ENCODE measurements around the gene RBFA. TPM values are rescaled to one million over a fixed set of nuclear protein-coding genes. Genes with fewer than 3 reads are reported as not detected.
"Not testable (repeated sequence)": the region's sequence is repeated elsewhere in the genome, so short reads cannot be mapped to it uniquely, and the experiment has no call there.

RBFA gene
- total RNA-seq, 1 donor from 2014 or later, result 26.2 TPM

DNA sequence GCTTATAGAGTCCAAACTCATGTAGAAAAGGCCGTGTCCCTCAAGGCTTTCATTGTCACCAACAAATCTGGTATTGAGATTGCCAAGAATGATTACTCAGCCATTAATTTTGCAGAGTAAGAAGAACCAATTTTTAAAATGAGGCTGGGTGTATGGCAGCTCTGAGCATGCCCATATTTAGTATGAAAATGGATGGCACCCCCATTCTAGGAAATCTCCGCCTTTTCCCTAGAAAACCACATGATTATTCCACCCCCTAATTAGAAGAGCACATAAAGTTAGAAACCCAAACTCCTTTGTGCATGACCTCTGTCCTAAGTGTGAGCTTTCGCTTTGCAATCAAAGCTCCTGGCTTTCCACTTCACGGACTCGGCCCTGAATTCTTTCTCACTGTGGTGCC lies 31.8 kb upstream of the RBFA start:
- no peak overlapping the region for H3K27ac Mint-ChIP-seq (ENCODE audit: unreplicated experiment)
- H3K36me3 Mint-ChIP-seq (ENCODE audit: unreplicated experiment), result no peaks in the 10 kb centered on the region
- H3K4me3 Mint-ChIP-seq (ENCODE audit: unreplicated experiment), result no peak overlapping the region
- peaks cover 7% of the 10 kb centered on the region for H3K9me3 Mint-ChIP-seq (ENCODE audit: unreplicated experiment)
- TF ChIP-seq, protein P1, sequence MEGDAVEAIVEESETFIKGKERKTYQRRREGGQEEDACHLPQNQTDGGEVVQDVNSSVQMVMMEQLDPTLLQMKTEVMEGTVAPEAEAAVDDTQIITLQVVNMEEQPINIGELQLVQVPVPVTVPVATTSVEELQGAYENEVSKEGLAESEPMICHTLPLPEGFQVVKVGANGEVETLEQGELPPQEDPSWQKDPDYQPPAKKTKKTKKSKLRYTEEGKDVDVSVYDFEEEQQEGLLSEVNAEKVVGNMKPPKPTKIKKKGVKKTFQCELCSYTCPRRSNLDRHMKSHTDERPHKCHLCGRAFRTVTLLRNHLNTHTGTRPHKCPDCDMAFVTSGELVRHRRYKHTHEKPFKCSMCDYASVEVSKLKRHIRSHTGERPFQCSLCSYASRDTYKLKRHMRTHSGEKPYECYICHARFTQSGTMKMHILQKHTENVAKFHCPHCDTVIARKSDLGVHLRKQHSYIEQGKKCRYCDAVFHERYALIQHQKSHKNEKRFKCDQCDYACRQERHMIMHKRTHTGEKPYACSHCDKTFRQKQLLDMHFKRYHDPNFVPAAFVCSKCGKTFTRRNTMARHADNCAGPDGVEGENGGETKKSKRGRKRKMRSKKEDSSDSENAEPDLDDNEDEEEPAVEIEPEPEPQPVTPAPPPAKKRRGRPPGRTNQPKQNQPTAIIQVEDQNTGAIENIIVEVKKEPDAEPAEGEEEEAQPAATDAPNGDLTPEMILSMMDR (IDR thresholded peaks at IDR 0.05), result no peak
- H3K27me3 Mint-ChIP-seq (ENCODE audit: unreplicated experiment), result no peaks in the 10 kb centered on the region
- no peak for DNase-seq (ENCODE audit: extremely low spot score, unreplicated experiment)
- no peaks in the 10 kb centered on the region for H3K4me1 Mint-ChIP-seq (ENCODE audit: unreplicated experiment)

DNA sequence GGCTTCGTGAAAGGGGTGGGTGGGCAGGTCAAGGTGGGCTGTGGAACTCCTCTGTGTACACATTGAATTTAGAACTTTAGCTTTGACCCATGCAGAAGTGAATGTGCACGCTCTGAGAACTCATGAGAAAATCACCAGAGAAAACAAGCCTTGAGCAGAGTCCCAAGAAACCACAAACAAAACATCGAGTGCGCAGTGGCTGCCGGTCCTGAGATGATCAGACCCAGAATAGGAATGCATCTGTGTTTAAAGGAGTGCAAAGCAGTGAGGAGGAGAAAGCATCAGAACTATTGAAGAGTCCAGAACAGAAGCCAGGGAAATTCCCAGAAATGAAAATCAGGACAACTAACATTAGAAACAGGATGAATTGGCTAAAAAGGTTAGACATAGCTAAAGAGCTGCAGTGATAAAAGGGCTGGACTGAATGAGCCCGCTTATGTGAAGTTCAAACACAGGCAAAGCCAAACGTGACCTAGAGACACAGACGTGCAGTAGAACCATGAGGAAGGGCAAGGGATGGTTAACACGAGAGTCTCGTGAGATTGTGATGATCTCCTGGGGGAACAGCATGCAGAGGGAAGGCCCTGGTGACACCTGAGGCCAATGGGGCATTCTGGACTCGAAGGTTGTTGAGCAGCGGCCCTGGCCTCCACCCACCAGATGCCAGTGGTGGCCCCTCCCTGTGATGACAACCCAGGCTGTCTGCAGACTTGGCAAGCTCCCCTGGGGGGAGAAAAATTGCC lies 29.5 kb upstream of the RBFA start:
- TF ChIP-seq, protein P1 (IDR thresholded peaks at IDR 0.05), result no peak
- DNase-seq (ENCODE audit: extremely low spot score, unreplicated experiment), result no peak
- Mint-ChIP-seq H3K27ac (ENCODE audit: unreplicated experiment) (no peak overlapping the region), H3K4me3 (ENCODE audit: unreplicated experiment) (no peak overlapping the region), H3K9me3 (ENCODE audit: unreplicated experiment) (peaks cover 7% of the 10 kb centered on the region), H3K4me1 (ENCODE audit: unreplicated experiment) (no peaks in the 10 kb centered on the region), H3K36me3 (ENCODE audit: unreplicated experiment) (no peaks in the 10 kb centered on the region), H3K27me3 (ENCODE audit: unreplicated experiment) (no peaks in the 10 kb centered on the region)

DNA sequence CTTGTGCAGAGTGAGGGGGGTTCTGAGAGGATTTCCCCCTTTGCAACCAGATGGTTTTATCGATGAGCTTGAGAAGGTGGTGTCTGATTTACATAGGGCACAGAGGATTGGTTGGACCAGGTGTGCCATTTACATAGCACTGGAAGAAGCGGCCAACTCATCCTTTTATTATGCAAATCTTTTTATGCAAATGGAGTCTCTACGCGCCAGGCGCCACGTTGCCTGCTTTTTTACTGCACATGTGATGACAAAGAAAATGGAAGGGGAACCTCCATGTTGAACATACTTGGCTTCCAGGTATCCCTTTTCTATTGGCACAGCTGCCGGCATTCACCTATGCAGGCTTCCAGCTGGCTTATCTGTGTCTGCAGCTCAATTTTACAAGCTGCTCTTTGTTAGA lies 27.5 kb upstream of the RBFA start:
- H3K27ac Mint-ChIP-seq (ENCODE audit: unreplicated experiment), result no peak overlapping the region
- no peak overlapping the region for H3K4me3 Mint-ChIP-seq (ENCODE audit: unreplicated experiment)
- H3K27me3 Mint-ChIP-seq (ENCODE audit: unreplicated experiment), result no peaks in the 10 kb centered on the region
- peaks cover 2% of the 10 kb centered on the region for H3K36me3 Mint-ChIP-seq (ENCODE audit: unreplicated experiment)
- no peak for DNase-seq (ENCODE audit: extremely low spot score, unreplicated experiment)
- peaks cover 7% of the 10 kb centered on the region for H3K4me1 Mint-ChIP-seq (ENCODE audit: unreplicated experiment)
- H3K9me3 Mint-ChIP-seq (ENCODE audit: unreplicated experiment), result no peaks in the 10 kb centered on the region
- TF ChIP-seq, protein P1 (IDR thresholded peaks at IDR 0.05), result no peak

DNA sequence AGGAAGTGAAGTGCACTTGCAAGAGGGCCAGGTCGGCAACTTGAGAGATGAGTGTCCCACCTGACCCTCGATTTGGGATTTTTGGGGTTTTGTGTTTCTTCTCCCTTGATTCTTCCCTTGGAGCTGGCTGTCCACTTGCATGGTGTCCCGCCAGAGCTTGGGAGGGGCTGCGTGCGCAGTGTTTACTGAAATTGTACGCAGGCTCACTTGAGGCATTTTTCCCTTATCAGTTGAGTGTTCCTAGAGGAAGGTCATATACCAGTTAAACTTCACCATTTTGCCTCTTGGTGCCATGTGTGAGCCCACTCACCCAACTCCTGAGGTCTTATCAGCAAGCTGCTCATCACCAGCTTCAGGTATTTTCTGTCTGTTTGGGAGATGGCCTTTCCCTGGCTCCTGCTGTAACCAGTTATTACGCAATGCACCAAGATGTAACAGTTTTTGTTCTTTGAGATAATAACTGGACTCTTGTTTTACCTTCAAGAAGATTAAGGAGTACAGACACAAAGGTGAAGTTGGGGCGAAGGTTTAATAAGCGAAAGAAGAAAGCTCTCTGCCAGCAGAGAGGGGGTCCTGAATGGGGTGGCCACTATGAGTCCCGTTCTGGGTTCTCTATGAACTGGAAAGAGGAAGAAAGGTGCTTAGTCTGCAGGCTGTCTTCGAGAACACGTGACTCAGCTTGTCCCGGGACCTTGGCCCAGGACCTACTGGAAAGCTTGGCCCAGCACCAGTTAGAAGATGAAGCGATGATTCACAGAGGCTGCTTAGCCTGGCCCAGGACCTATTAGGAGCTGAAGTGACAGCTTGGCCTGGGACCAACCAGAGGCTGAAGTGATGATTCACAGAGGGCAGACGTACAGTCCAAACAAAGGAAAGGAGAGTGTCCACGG lies 24.3 kb upstream of the RBFA start:
- no peak overlapping the region for H3K27ac Mint-ChIP-seq (ENCODE audit: unreplicated experiment)
- H3K4me1 Mint-ChIP-seq (ENCODE audit: unreplicated experiment), result peaks cover 7% of the 10 kb centered on the region
- TF ChIP-seq, protein P1 (IDR thresholded peaks at IDR 0.05), result no peak
- H3K4me3 Mint-ChIP-seq (ENCODE audit: unreplicated experiment), result no peak overlapping the region
- peaks cover 4% of the 10 kb centered on the region for H3K36me3 Mint-ChIP-seq (ENCODE audit: unreplicated experiment)
- H3K27me3 Mint-ChIP-seq (ENCODE audit: unreplicated experiment), result no peaks in the 10 kb centered on the region
- DNase-seq (ENCODE audit: extremely low spot score, unreplicated experiment), result no peak
- peaks cover 10% of the 10 kb centered on the region for H3K9me3 Mint-ChIP-seq (ENCODE audit: unreplicated experiment)

DNA sequence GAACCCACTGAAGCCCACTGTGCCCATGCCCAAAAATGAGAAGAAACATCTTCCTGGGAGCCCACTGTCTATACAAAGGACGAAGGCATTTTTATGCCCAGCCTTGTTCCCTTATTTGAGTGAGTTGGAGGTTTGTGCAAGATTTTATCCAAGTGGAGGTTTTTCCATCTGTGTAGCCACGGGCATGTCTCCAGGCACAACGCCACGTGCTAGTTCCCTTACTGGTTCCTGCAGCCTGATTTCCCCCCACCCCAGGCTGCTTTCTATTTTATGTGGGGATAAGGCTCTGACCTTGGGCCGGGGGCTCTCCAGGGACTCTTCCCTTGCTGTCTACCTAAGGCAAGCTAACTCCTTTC lies 23.7 kb upstream of the RBFA start:
- H3K36me3 Mint-ChIP-seq (ENCODE audit: unreplicated experiment), result peaks cover 4% of the 10 kb centered on the region
- no peak for DNase-seq (ENCODE audit: extremely low spot score, unreplicated experiment)
- peaks cover 7% of the 10 kb centered on the region for H3K4me1 Mint-ChIP-seq (ENCODE audit: unreplicated experiment)
- TF ChIP-seq, protein P1 (IDR thresholded peaks at IDR 0.05), result no peak
- H3K4me3 Mint-ChIP-seq (ENCODE audit: unreplicated experiment), result no peak overlapping the region
- H3K27ac Mint-ChIP-seq (ENCODE audit: unreplicated experiment), result no peak overlapping the region
- H3K9me3 Mint-ChIP-seq (ENCODE audit: unreplicated experiment), result peaks cover 10% of the 10 kb centered on the region
- no peaks in the 10 kb centered on the region for H3K27me3 Mint-ChIP-seq (ENCODE audit: unreplicated experiment)

DNA sequence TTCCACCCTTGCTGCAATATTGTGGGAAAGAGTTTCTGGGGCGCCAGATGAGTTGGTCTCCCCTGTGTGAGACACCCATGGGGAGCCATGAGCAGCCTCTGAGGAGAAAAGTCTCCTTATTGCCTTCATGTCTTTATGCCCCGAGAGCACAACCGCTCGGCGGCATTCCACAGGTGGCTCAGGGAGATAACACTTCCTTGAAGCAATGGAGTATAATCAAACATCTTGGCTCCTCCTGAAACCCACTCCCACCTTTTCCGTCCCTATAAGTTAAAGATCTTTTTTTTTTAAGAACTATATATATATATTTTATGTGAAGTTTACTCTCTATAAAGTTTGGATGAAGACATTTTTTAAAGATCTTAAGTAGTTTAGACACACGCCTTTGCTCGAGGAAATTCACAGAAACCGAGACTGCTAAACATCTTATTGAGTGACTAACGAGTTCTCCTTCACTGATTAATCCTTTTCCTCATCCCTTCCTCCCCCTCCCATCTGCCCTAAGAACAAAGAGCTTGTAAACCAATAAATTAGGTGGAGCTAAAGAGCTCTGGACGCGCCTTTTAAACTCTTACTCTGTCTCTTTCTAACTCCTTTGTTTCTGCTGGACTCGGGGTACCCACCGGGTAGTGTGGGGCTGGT lies 22.6 kb upstream of the RBFA start:
- H3K27me3 Mint-ChIP-seq (ENCODE audit: unreplicated experiment); DNase-seq (ENCODE audit: extremely low spot score, unreplicated experiment); H3K36me3 Mint-ChIP-seq (ENCODE audit: unreplicated experiment); H3K4me3 Mint-ChIP-seq (ENCODE audit: unreplicated experiment); H3K4me1 Mint-ChIP-seq (ENCODE audit: unreplicated experiment); H3K27ac Mint-ChIP-seq (ENCODE audit: unreplicated experiment): not testable (repeated sequence)
- peaks cover 10% of the 10 kb centered on the region for H3K9me3 Mint-ChIP-seq (ENCODE audit: unreplicated experiment)
